Lower leg skin (tissue), 3 donors: ENCODE measurements around the gene CEBPA.

Source experiments
- CTCF ChIP-seq, 3 donors: fragments of 450-650 bp; IDR thresholded peaks; one replicate each; pipeline ENCODE4 v1.5.1; 2016; ENCODE audit warnings: antibody characterized with exemption in 3 of 3, mild to moderate bottlenecking in 3 of 3, moderate library complexity in 2 of 3
- POLR2A ChIP-seq, 2 donors: fragments of 450-650 bp; IDR thresholded peaks; one replicate each; pipeline ENCODE4 v1.6.1; 2016 to 2017; ENCODE audit warnings: antibody characterized with exemption in 2 of 2, mild to moderate bottlenecking in 1 of 2, moderate library complexity in 1 of 2

GRCh38 chr19:33312065-33312464 is 9.7 kb upstream of the CEBPA start:
- TF ChIP-seq POLR2A (IDR thresholded peaks at IDR 0.05) (no peak), CTCF (IDR thresholded peaks at IDR 0.05) (no peak)
